ENCODE data around the gene GAB4. TPM values are rescaled to one million over a fixed set of nuclear protein-coding genes. Genes with fewer than 3 reads are reported as not detected.
"Not testable (repeated sequence)": the region's sequence is repeated elsewhere in the genome, so short reads cannot be mapped to it uniquely, and the experiment has no call there.

The GAB4 gene
- total and polyA plus RNA-seq, 2 experiments from 2014 or later, result not detected

DNA sequence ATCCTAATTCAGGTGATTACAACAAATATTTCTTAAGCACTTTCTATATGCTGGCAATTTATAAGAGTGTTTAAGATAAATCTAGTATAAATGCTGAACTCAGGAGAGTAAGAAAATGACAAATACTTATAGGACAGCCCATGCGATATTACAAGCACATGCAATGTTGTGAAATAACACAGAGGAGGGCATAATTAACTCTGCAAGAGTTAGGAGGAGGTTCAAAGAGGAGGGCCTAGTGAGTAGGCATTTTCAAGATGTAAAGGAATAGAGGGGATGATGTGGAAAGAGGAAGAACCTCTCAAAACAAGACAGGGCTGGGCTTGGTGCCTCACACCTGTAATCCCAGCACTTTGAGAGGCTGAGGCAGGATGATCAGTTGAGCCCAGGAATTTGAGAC is 39.6 kb upstream of the GAB4 start:
- Histone ChIP-seq H2AFZ (no peak overlapping the region), H3K4me2 (no peak overlapping the region), H3K79me2 (no peaks in the 10 kb centered on the region), H3K36me3 (replicated peaks; ENCODE audit: insufficient read depth, low read depth) (no peaks in the 10 kb centered on the region), H4K20me1 (ENCODE audit: insufficient read depth, poor library complexity, severe bottlenecking) (no peaks in the 10 kb centered on the region), H3K9me3 (ENCODE audit: low read depth) (no peaks in the 10 kb centered on the region), H3K27ac (no peak overlapping the region), H3K27me3 (no peaks in the 10 kb centered on the region), H3K4me3 (no peak overlapping the region), H3K4me1 (ENCODE audit: insufficient read depth) (no peaks in the 10 kb centered on the region), H3K9me2 (replicated peaks; ENCODE audit: insufficient read depth) (no peaks in the 10 kb centered on the region)
- WGBS (ENCODE audit: low lambda C conversion rate, missing lambda C conversion rate), result 85% methylated on average over 1 of the region's 1 CpG
- TF ChIP-seq, protein P1, sequence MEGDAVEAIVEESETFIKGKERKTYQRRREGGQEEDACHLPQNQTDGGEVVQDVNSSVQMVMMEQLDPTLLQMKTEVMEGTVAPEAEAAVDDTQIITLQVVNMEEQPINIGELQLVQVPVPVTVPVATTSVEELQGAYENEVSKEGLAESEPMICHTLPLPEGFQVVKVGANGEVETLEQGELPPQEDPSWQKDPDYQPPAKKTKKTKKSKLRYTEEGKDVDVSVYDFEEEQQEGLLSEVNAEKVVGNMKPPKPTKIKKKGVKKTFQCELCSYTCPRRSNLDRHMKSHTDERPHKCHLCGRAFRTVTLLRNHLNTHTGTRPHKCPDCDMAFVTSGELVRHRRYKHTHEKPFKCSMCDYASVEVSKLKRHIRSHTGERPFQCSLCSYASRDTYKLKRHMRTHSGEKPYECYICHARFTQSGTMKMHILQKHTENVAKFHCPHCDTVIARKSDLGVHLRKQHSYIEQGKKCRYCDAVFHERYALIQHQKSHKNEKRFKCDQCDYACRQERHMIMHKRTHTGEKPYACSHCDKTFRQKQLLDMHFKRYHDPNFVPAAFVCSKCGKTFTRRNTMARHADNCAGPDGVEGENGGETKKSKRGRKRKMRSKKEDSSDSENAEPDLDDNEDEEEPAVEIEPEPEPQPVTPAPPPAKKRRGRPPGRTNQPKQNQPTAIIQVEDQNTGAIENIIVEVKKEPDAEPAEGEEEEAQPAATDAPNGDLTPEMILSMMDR (IDR thresholded peaks at IDR 0.05; ENCODE audit: poor library complexity), result no peak
- no peak for TF ChIP-seq EZH2 (IDR thresholded peaks at IDR 0.05; ENCODE audit: borderline replicate concordance)
- no peak for TF ChIP-seq EZH2phosphoT487 (IDR thresholded peaks at IDR 0.05; ENCODE audit: low read depth, severe bottlenecking, unreplicated experiment)
- no peak for DNase-seq (ENCODE audit: low spot score)

DNA sequence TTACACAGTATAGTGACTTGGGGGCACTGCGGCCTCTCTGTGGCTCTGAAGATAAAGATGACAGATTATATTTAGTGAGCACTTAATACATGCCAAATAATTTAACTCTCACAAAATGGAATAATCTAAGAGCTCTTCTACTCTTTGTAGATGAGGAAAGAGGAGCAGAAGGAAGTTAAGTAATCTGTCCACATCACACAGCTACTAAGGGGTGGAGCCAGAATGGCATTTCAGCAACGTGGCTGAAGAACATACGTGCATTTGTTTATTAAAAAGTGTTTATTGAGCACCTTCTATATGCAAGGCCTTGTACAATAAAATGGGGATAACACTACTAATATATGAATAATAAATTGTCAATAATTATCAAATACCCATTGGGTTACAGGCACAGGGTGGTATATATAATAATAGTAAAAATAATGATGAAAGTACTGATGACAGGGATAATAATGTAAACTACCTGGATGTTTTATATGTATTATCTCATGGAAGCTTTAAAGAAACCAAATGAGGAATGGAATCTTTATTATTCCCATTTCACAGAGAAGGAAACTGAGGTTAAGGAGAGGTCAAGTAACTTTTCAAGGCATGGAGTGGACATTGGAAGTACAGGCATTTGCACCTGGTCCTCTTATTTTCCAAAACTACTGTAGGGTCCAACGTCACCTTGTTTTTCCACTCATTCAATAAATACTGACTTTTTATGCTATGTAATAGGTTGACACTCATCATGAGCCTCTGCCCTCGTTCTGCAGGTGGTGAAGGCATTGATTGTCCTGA is 38.7 kb upstream of the GAB4 start:
- Histone ChIP-seq H3K9me2 (replicated peaks; ENCODE audit: insufficient read depth) (no peaks in the 10 kb centered on the region), H3K36me3 (replicated peaks; ENCODE audit: insufficient read depth, low read depth) (no peaks in the 10 kb centered on the region), H3K4me3 (no peak overlapping the region), H3K79me2 (no peaks in the 10 kb centered on the region), H3K27me3 (no peaks in the 10 kb centered on the region), H3K9me3 (ENCODE audit: low read depth) (no peaks in the 10 kb centered on the region), H3K4me2 (no peak overlapping the region), H3K27ac (no peak overlapping the region), H3K4me1 (ENCODE audit: insufficient read depth) (no peaks in the 10 kb centered on the region), H2AFZ (no peak overlapping the region), H4K20me1 (ENCODE audit: insufficient read depth, poor library complexity, severe bottlenecking) (no peaks in the 10 kb centered on the region)
- 74% methylated on average over 5 of the region's 5 CpGs for WGBS (ENCODE audit: low lambda C conversion rate, missing lambda C conversion rate)
- TF ChIP-seq, protein P1 (IDR thresholded peaks at IDR 0.05; ENCODE audit: poor library complexity), result no peak
- TF ChIP-seq EZH2 (IDR thresholded peaks at IDR 0.05; ENCODE audit: borderline replicate concordance), result no peak
- TF ChIP-seq EZH2phosphoT487 (IDR thresholded peaks at IDR 0.05; ENCODE audit: low read depth, severe bottlenecking, unreplicated experiment), result no peak
- DNase-seq (ENCODE audit: low spot score), result no peak

DNA sequence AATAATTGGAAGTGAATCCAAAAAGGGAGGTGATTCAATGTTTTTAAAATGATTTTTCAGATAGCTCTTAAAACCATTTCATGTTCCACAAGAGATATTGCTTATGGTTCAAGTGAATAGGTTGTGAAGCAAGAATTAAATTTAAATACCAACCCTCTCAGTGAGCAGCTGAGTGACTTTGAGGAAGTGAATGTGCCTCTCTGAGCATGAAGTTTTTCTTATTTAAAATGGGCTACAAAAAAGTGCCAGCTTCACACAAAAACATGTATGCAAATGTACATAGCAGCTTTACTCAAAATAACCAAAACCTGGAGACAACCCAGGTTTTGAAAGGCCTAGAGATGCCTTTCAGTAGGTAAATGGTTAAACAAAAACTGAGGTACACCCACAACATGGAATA is 35.5 kb upstream of the GAB4 start:
- no peak overlapping the region for H3K4me3 ChIP-seq
- no peak for TF ChIP-seq EZH2phosphoT487 (IDR thresholded peaks at IDR 0.05; ENCODE audit: low read depth, severe bottlenecking, unreplicated experiment)
- TF ChIP-seq EZH2 (IDR thresholded peaks at IDR 0.05; ENCODE audit: borderline replicate concordance), result no peak
- TF ChIP-seq, protein P1 (IDR thresholded peaks at IDR 0.05; ENCODE audit: poor library complexity), result no peak
- no peak for DNase-seq (ENCODE audit: low spot score)
- H3K27ac ChIP-seq, result no peak overlapping the region
- no peaks in the 10 kb centered on the region for H4K20me1 ChIP-seq (ENCODE audit: insufficient read depth, poor library complexity, severe bottlenecking)
- no peaks in the 10 kb centered on the region for H3K36me3 ChIP-seq (replicated peaks; ENCODE audit: insufficient read depth, low read depth)
- no peak overlapping the region for H2AFZ ChIP-seq
- H3K4me1 ChIP-seq (ENCODE audit: insufficient read depth), result no peaks in the 10 kb centered on the region
- no peak overlapping the region for H3K4me2 ChIP-seq
- no peaks in the 10 kb centered on the region for H3K27me3 ChIP-seq
- H3K9me3 ChIP-seq (ENCODE audit: low read depth), result no peaks in the 10 kb centered on the region
- H3K9me2 ChIP-seq (replicated peaks; ENCODE audit: insufficient read depth), result no peaks in the 10 kb centered on the region
- no peaks in the 10 kb centered on the region for H3K79me2 ChIP-seq

DNA sequence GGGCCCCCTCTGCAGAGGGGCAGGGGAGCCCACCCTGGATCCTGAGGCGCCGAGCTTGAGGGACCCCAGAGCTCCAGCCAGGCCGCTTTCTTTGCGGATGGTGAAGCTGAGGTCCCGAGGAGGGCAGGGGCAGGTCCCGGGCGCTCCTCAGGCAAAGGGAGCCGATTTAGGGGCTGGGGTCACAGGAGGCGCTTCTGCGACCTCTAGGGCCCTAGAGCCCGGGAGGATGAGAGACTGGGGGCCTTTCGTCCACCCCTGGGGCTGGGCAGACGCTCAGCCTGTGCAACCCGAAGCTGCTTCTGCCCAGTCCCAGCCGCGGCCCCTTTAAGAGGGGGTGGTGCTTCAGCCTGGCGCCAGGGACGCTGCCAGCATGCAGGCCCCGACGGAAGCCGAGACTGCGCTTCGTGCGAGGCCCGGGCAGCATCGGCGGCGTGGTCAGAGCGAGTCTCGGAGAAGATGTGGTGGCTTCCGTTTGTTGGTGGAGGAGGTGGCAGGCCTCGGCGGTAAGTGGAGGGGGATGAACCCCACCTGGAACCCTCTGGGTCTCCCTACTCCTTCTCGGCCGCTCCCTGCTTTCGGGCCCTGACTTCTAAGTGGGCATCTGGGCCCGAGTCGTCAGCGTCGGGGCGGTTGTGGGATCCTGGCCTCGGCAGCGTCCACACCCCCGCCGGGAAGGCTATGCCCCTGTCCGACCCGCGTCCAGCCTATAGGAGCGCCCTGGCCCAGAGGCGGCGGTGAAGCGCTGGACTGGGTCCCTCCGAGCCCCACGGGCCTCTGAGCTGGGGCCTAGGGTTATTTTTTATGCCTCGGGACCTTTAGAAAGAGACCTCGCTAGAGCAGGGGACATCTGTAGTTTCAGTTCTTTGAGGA is 29.1 kb upstream of the GAB4 start:
- not testable (repeated sequence) for H3K27me3 ChIP-seq; DNase-seq (ENCODE audit: low spot score)

DNA sequence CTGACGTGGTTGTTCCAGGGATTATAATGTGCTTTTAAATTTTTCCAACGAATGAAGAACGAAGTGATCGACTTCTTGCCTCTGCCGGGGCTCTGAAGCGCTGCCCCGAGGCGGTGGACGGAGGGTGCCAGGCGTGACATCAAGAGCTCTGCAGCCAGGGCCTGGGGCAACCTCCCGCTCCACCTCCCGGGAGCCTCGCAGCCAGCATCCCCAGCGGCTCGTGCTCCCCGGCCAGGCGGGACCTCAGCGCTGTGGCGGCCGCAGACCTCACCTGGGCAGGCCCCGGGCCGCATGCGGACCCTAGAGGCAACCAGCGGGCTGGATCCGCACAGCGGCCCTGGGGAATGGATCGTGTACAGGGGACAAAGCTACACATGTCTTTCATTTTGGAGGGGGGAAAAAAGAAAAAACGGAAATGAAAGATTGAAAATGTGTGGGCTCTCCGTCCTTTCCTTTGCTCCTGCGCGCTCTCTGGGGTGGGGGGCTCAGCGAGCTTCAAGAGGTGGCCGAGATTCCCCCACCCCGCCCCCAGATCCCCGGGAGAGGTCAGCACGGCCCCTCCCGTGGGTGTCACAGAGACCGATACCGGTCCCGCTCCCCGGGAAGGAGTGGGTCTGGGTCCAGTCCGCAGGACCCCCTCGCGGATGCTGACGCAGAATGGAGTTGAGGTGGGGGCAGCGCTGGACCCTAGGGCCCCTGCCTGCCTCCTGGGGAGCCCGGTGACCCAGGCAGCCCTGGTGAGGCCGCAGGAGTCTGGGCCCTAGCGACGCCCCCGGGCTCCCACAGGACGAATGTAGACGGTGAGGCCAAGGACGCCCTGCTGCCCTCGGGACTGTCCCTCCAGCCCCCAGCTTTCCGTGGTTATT is 28.2 kb upstream of the GAB4 start:
- H4K20me1 ChIP-seq (ENCODE audit: insufficient read depth, poor library complexity, severe bottlenecking); H3K4me2 ChIP-seq; DNase-seq (ENCODE audit: low spot score); H3K36me3 ChIP-seq (replicated peaks; ENCODE audit: insufficient read depth, low read depth); H2AFZ ChIP-seq; H3K79me2 ChIP-seq; H3K9me2 ChIP-seq (replicated peaks; ENCODE audit: insufficient read depth); H3K4me1 ChIP-seq (ENCODE audit: insufficient read depth); H3K27me3 ChIP-seq; H3K9me3 ChIP-seq (ENCODE audit: low read depth); H3K27ac ChIP-seq; H3K4me3 ChIP-seq: not testable (repeated sequence)
- 90% methylated on average over 45 of the region's 56 CpGs for WGBS (ENCODE audit: low lambda C conversion rate, missing lambda C conversion rate)

More for the DNA sequence above, 29.1 kb upstream of the GAB4 start:
- H4K20me1 ChIP-seq (ENCODE audit: insufficient read depth, poor library complexity, severe bottlenecking); H3K79me2 ChIP-seq; H3K4me3 ChIP-seq; H3K4me2 ChIP-seq; H3K27ac ChIP-seq; H3K36me3 ChIP-seq (replicated peaks; ENCODE audit: insufficient read depth, low read depth); H2AFZ ChIP-seq; H3K4me1 ChIP-seq (ENCODE audit: insufficient read depth); H3K9me2 ChIP-seq (replicated peaks; ENCODE audit: insufficient read depth); H3K9me3 ChIP-seq (ENCODE audit: low read depth): not testable (repeated sequence)
- 92% methylated on average over 30 of the region's 56 CpGs for WGBS (ENCODE audit: low lambda C conversion rate, missing lambda C conversion rate)

Measured in hepatocyte (in vitro differentiated cells).